Limb (tissue), 2 donors: ENCODE measurements around the gene RFX1.
A peak's percentile ranks its signal among the peaks of the same experiment; 100 is the strongest.
"Not testable (repeated sequence)": the region's sequence is repeated elsewhere in the genome, so short reads cannot be mapped to it uniquely, and the experiment has no call there.

Source experiments
- DNase-seq, 2 donors: peaks; one replicate each; pipeline ENCODE4 v3.0.0-alpha.2; 2016; ENCODE audit errors: extremely low spot score in 2 of 2

The RFX1 gene

DNA sequence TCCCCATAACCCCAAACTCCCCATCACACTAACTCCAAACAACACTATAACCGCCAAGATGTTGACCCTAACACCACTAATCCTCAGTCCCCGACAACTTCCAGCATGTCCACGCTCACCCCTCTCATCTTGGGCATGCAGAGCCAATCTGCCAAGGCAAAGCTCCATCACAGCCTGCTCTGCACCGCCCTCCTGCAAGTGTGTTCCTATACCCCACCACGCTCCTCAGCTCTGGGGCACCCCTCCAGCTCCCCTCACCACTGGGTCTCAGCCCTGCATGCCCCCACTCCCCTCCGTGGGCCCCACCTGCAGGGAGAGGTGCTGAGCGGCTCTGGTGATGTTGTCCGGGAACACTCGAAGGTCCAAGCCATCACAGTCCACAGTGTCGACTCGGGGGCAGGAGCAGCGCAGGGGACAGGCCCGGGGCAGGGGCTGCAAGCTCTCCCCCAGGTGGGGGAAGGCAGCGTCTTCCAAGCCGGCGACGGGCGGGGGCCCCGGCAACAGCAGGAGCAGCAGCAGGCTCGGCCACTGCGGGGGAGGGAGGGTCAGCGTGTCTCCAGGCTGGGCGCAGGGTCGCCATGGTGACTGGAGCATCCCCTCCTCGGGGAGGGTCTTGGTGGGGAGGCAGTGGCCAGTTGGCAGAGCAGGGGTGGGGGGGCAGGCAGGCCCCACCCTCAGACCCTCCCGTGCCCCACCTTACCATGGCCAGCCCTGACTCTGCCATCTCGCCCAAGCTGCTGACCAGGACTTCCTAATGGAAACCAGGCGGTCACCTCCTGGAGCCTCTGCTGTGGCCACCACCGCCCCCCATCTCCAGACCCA is 68.4 kb downstream of the RFX1 start:
- DNase-seq, result no peak

DNA sequence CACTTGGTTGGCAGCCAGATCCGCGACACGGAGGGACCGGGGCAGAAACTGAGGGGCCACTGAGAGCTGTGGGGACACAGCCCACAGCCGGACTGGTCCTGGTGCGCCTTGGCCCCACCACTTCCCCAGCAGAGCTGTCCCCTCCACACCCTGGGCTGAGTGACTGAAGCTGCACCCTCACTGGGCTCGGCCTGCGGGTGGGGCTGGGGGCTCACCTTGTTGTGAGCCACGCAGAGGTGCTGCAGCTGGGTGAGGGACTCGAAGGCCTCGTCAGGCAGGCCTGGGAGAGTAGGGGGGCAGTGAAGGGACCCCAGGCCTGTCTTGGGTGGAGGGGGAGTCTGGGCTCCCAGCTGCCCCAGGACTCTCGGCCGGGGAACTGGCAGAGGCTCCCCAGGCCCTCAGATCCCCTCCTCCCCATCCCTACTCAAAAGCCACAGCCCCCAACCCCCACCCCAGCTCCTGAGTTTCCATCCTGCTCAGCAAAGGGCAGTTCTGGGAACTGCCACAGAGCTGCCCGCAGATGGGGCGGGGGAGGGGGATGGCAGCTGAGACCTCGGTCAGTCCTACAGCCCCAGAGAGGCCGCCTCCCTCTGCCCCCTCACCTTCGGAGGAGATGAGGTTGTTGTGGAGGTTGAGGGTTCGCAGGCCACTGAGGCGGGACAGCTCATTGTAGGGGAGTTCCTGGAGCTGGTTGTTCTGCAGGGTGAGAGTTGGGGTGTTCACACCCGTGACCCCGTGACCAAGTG is 70.2 kb downstream of the RFX1 start:
- no peak for DNase-seq

DNA sequence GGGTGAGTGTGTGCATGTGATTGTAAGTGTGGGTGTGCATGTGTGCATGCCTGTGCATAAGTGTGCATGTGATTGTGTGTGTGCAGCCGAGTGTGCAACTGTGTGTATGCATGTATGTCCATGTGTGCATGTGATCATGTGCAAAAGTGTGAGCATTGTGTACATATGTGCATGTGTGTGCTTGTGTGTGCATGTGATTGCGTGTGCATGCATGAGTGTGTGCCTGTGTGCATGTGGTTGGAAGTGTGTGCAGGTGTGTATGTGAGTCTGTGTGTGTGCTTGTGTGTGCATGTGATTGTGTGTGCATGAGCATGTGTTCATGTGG is 71.4 kb downstream of the RFX1 start:
- no peak for DNase-seq

DNA sequence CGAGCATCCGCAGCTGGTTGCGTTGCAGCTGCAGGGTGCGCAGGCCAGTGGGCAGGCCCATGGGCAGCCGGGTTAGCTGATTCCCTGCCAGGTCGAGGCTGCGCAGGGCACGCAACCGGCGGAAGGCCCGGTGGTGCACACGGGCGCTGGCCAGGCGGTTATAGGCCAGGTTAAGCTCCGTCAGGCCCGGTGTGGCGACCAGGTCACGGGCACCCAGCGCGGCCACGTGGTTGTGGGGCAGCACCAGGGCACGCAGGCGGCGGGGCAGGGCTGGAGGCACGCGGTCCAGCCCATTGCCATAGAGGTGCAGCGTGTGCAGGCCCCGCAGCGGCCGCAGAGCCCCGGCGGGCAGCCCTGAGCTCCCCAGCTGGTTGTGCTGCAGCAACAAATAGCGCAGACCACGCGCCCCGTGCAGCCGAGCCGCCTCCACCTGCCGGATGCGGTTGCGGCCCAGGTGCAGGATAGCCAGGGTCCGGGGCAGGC is 73.2 kb downstream of the RFX1 start:
- no peak for DNase-seq

DNA sequence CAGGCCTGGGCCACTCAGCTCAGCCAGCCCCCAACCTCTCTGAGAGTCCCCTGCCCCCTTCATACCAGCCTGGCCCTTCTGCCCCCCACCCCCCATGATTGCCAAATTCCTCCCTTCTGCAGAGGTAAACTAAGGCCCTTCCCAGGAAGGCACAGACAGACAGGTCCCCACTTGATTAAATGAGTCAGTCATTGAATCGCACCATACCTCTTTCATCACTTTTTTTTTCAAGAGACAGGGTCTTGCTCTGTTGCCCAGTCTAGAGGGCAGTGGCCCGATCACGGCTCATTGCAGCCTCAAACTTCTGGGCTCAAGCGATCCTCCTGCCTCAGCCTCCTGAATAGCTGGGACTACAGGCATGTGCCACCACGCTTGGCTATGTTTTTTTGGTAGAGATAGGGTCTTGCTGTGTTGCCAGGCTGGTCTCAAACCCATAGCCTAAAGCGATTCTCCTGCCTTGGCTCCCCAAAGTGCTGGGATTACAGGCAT is 73.9 kb downstream of the RFX1 start:
- no peak for DNase-seq

DNA sequence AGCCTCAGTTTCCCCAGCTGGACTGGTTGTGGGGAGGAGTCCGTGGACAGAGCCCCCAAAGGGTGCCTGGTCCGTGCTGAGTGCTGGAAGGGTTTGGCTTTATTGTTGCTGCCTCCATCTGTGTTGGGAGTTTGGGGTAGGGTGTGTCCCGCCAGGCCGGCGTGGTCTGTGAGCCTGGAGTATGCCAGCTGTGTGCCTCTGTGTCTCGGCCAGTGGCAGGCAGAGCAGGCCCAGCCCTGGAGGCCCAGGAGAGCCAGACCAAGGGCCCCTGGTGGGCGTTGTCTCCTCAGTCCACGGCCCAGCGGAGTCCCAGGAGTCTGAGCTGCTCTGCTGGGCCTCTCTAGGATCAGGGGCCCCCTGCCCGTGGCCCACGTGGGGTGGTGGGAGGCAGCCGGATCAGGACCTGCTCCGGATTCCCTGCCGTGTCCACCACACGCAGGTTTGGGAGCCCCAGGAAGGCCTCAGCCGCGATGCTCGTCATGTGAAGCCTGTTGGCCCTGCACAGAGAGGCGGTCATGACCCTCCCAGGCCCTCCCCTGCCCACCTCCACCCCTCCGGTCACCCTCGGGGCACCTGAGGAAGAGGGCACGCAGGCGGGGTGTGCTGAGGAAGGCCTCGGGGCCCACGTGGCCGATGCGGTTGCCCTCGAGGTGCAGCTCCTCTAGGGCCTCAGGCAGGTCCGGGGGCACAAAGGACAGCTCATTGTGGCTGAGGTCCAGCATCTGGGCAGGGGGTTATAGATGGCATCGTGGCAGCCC is 74.5 kb downstream of the RFX1 start:
- DNase-seq, result no peak

DNA sequence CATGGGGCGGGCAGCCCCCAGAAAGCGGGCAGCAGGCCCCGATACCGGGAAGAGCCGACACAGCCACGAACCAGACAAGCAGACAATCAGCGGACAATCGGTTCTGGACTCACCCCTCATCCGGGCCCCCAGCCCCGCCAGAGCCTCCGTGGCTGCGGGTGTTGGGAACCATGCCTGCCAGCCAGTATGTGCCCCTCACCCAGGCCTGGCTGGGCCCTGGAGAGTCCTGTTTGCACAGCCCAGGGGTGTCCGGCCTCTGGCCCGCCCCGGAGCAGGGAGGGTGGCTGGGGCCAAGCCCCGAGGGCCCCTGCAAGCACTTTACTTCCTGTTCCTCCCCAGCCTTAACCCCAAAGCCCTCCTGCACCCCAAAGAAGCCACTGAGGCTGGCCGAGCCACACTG is 75.7 kb downstream of the RFX1 start:
- no peak for DNase-seq

DNA sequence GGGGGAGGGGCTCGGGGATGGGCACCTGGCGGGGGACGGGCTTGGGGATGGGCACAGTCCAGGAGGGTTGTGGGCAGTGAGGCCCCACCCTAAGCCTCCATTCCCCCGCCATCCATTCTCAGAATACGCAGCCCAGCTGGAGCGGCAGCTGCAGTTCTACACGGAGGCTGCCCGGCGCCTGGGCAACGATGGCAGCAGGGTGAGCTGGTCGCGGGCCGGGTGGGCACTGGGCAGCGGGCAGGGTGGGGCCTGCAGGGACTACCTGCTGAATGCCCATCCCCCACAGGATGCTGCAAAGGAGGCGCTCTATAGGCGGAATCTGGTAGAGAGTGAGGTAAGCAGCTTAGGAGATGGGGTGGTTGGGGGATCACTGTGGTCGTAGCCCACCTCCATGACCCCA is 76.2 kb downstream of the RFX1 start:
- DNase-seq, result no peak

DNA sequence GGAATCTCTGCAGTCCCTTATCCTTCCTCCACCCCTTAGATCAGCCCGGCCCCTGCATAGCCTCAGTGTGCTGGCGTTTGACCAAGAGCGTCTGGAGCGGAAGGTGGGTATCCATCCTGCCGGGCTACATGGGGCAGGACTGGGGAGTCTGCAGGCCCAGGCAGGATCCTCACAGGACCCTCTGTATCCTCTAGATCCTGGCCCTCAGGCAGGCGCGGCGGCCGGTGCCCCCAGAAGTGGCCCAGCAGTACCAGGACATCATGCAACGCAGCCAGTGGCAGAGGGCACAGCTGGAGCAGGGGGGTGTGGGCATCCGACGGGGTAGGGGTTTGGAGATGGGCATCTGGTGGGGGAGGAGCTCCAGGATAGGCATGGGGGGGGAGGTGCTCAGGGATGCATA is 76.8 kb downstream of the RFX1 start:
- no peak for DNase-seq

DNA sequence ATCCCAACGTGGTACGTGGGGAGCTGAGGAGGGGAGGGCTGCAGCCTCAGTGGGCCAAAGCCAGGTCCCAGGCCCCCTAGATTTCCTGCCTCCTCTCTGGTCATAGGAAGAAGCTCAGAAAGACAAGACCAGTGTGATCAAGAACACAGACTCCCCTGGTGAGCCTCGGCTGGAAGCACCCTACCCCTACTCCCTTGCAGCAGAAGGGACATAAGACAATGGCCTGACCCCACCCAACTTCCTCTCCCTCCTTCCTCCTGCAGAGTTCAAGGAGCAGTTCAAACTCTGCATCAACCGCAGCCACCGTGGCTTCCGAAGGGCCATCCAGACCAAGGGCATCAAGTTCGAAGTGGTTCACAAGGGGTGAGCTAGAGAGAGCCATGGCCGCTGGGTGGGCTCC is 79.4 kb downstream of the RFX1 start:
- no peak for DNase-seq

DNA sequence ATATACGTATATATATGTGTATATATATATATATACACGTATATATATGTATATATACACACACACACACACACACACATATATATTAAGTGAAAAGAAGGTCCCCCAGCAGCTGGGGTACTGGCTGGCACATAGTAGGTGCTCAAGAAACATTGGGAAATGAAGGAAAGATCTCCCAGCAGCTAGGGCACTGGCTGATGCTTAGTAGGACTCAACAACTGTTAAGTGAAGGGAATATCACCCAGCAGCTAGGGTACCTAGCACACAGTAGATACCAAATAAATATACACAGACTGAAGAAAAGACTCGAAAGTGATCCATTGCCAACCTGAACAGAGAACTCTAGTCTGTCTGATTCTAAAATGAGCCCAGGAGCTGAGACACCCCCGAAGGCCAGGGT is 80.1 kb downstream of the RFX1 start:
- DNase-seq, result no peak

DNA sequence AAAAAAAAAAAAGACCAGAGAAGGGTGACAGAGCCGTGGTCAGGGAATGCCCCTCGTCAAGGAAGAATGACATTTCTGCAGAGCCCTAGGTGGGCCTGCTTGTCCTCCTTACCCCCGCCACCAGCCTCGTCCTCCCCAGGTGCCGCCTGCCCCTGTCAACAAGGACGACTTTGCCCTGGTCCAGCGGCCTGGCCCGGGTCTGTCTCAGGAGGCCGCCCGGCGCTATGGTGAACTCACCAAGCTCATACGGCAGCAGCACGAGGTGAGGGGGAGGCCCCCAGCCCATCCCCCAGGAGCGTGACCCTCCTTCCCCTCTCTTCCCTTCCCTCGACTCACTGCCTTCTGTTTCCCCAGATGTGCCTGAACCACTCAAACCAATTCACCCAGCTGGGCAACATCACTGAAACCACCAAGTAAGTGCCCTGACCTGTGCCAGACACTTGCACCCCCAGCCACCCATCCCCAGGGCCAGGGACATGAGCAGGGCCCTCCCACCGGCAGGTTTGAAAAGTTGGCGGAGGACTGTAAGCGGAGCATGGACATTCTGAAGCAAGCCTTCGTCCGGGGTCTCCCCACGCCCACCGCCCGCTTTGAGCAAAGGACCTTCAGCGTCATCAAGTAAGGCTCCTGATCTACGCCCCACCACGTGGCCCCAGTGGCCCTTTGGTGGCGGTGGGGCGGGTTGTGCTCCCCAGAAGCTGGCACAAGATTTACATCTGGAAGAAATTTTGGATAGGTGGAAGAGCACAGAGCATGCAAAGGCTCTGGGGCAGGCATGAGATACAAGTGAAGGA is 82.7 kb downstream of the RFX1 start:
- DNase-seq, result no peak

DNA sequence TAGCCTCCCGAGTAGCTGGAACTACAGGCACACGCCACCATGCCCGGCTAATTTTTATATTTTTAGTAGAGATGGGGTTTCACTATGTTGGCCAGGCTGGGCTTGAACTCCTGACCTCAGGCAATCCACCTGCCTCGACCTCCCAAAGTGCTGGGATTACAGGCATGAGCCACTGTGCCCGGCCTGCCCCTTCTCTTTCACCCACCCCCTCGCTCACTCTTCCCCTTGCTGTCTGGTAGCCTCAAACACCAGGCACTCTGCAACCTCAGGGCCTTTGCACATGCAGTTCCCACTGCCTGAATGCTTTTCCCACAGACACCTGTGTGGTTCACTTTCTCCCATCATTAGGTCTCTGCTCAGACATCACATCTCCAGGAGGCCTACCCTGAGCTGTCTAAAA is 84.0 kb downstream of the RFX1 start:
- DNase-seq, result not testable (repeated sequence)

DNA sequence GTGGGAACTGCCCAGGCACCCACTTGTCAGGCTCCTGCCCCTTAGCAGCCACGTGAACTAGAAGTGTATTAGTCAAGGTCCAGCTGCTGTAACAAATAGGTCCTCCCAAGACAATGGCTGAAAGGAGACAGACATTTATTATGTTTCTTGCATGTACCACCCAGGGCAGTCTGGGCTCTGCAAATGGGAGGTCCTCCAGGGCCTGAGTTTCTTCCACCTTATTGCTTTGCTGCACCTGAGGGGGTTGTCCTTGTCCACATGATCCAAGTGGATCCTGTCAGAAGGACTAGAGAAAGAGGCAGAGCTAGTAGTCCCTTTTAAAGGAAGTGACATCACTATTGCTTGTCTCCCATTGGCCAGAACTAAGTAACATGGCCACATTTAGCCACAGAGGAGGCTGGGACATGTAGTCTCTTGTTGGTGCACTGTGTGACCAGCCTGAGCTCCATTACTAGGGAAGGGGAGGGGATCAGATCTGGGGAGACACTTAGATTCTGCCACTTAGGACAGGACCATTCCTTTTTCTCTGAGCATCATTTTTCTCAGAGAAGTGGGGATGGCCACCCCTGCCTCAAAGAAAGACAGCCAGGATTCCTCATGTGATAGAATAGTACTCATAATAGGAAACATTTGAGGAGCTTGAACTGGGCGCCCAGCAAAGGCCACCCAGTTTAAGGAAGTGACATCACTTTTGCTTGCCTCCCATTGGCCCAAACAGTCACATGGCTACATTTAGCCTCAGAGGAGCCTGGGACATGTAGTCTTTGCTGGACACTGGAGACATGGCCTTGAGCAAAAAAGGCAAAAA is 85.0 kb downstream of the RFX1 start:
- peak in 1 of 2 donors; percentile 17 for DNase-seq

DNA sequence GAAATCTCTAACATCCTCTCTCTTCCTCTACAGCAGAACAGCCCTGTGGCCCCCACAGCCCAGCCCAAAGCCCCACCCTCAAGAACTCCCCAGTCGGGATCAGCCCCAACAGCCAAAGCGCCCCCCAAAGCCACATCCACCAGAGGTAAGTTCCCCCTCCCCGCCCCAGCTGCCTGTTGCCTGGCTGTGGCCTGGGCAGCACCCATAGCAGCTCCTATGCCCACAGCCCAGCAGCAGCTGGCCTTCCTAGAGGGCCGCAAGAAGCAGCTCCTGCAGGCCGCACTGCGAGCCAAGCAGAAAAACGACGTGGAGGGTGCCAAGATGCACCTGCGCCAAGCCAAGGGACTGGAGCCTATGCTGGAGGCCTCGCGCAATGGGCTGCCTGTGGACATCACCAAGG is 85.6 kb downstream of the RFX1 start:
- no peak for DNase-seq

DNA sequence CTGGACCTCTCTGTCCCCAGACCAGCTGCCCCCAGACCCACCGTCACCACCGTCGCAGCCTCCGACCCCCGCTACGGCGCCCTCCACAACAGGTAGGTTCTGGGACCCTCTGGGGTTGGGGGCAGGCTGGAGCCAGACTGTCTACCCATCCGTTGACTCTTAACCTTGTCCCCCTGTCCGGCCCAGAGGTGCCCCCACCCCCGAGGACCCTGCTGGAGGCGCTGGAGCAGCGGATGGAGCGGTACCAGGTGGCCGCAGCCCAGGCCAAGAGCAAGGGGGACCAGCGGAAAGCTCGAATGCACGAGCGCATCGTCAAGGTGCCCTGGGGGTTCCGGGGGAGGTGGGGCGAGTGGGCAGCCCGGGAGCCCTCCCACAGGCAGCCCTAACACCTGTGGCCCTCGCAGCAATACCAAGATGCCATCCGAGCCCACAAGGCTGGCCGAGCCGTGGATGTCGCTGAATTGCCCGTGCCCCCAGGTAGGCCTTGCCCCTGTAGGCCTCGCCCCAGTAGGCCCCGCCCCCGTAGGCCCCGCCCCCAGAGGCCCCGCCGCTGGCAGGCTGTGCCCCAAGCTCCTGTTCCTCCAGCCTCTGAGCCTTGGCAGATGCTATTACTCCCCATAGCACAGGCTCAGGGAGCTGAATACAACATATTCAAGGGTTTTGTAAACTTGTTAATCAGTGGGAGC is 87.3 kb downstream of the RFX1 start:
- no peak for DNase-seq

DNA sequence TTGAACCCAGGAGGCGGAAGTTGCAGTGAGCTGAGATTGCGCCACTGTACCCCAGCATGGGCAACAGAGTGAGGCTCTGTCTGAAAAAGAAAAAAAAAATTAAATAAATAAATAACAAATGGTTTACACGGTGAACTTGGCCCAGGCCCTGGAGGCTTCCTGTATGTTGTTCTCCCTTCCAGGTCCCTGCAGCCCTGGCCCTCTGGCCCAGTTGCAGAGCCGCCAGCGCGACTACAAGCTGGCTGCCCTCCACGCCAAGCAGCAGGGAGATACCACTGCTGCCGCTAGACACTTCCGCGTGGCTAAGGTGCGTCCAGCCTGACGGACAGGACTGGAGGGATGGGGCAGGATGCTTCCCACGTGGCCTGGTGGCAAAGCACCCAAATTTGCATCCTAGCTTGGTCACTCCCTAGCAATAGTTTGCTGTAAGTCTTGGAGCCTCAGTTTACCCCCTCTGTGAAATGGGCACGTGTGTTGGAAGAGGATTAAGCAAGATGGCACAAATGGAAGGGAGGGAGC is 88.2 kb downstream of the RFX1 start:
- DNase-seq, result no peak

DNA sequence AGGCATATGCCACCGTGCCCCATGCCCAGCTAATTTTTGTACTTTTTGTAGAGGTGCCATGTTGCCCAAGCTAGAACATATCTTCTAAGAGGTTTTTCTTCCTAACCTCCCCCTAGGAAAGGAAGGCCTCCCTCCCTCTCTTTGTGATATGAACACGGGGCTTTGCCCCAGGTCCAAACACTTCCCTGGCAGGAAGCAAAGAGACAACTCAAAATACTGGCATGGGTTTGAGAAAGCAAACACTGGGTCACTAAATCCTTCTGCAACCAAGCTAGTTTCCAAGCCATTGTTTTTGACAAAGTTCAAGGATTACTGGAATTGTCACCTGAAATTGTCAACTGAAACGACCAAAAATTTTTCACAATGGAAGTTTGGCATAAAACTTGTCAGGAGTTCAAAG is 91.3 kb downstream of the RFX1 start:
- no peak for DNase-seq

DNA sequence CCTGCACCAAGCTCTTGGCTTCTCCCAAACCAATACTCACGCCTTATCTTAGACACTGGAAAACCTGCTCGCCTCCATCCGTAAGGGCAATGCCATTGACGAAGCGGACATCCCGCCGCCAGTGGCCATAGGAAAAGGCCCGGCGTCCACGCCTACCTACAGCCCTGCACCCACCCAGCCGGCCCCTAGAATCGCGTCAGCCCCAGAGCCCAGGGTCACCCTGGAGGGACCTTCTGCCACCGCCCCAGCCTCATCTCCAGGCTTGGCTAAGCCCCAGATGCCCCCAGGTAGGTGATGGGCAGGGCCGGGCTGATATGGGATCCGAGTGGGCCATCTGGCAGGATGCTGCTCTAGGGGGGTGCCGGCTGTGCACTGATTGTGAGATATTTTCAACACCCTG is 92.8 kb downstream of the RFX1 start:
- DNase-seq, result no peak
